Common myeloid progenitor, CD34-positive (primary cell): ENCODE measurements around the gene RPL10A.
A peak's percentile ranks its signal among the peaks of the same experiment; 100 is the strongest.

Experiments
- CTCF ChIA-PET: fragments of 350-600 bp; sonication (Branson Sonifier 250); formaldehyde crosslinking; loops from one replicate; lab custom pipeline; 2021; ENCODE audit warnings: antibody characterized with exemption; lab: Charles Lee
- POLR2A ChIA-PET: fragments of 350-600 bp; sonication (Branson Sonifier 250); formaldehyde crosslinking; loops from one replicate; lab custom pipeline; 2021; ENCODE audit warnings: antibody characterized with exemption; lab: Charles Lee
- DNase-seq, 3 donors: peaks; one replicate each; pipeline versions ENCODE4 v3.0.0 to v3.0.0-alpha.2; 2013
- H3K27ac ChIP-seq, 2 experiments: 1 replicate in 1 of 2; 2 replicates in 1 of 2; pipeline ENCODE4 v1.7.0; 2013; ENCODE audit warnings: inconsistent platforms in 2 of 2, low read length in 2 of 2, mild to moderate bottlenecking in 2 of 2, low read depth in 1 of 2, moderate library complexity in 1 of 2; ENCODE audit not compliant: severe bottlenecking in 2 of 2, insufficient read depth in 1 of 2, poor library complexity in 1 of 2
- H3K27me3 ChIP-seq, 5 experiments: replicated peaks in 2 of 5; 1 replicate in 3 of 5; 2 replicates in 2 of 5; pipeline versions ENCODE4 v1.6.1 to v1.7.0; 2013; ENCODE audit warnings: low read length in 4 of 5, mild to moderate bottlenecking in 2 of 5, moderate library complexity in 2 of 5, inconsistent platforms in 1 of 5; ENCODE audit not compliant: insufficient read depth in 5 of 5, control insufficient read depth in 4 of 5
- H3K36me3 ChIP-seq, 4 experiments: 1 replicate in 2 of 4; 2 replicates in 2 of 4; pipeline versions ENCODE4 v1.6.1 to v1.7.0; 2013; ENCODE audit warnings: low read length in 3 of 4, control low read depth in 1 of 4, mild to moderate bottlenecking in 1 of 4; ENCODE audit not compliant: control insufficient read depth in 4 of 4, insufficient read depth in 4 of 4
- H3K4me1 ChIP-seq, 4 experiments: 1 replicate in 3 of 4; 2 replicates in 1 of 4; pipeline versions ENCODE4 v1.6.1 to v1.7.1; 2013; ENCODE audit warnings: low read length in 3 of 4, mild to moderate bottlenecking in 3 of 4, control low read depth in 1 of 4, inconsistent platforms in 1 of 4, moderate library complexity in 1 of 4; ENCODE audit not compliant: control insufficient read depth in 4 of 4, insufficient read depth in 4 of 4; ENCODE audit errors: control extremely low read depth in 1 of 4
- H3K4me3 ChIP-seq, 7 experiments: 1 replicate in 4 of 7; 2 replicates in 3 of 7; pipeline versions ENCODE4 v1.5.1 to v1.7.0; 2013; ENCODE audit warnings: mild to moderate bottlenecking in 7 of 7, low read length in 6 of 7, moderate library complexity in 6 of 7, inconsistent platforms in 2 of 7, low read depth in 2 of 7, control low read depth in 1 of 7; ENCODE audit not compliant: insufficient read depth in 4 of 7, control insufficient read depth in 1 of 7; ENCODE audit errors: extremely low read depth in 1 of 7
- H3K9me3 ChIP-seq, 5 experiments: 1 replicate in 4 of 5; 2 replicates in 1 of 5; pipeline versions ENCODE4 v1.6.1 to v1.7.1; 2013; ENCODE audit warnings: low read length in 4 of 5, mild to moderate bottlenecking in 2 of 5, inconsistent platforms in 1 of 5, low read depth in 1 of 5, moderate library complexity in 1 of 5; ENCODE audit not compliant: control insufficient read depth in 4 of 5, insufficient read depth in 2 of 5; ENCODE audit errors: control extremely low read depth in 1 of 5
- WGBS: methylation state at CpG from one replicate; pipeline ENCODE4 v1.1.5; 2013; ENCODE audit not compliant: insufficient coverage; 5-methylcytosine and 5-hydroxymethylcytosine counted together

The RPL10A gene

GRCh38 chr6:35477028-35477427 lies 8.8 kb downstream of the RPL10A start:
- peaks cover 0 to 4% (median 0%) of the 10 kb centered on the region in 5 experiments for H3K9me3 ChIP-seq
- peaks cover 0 to 18% (median 8%) of the 10 kb centered on the region in 4 experiments for H3K36me3 ChIP-seq
- POLR2A ChIA-PET: no interaction called here
- peak overlapping the region in 1 of 7 experiments; percentile 11 for H3K4me3 ChIP-seq
- WGBS: 100% methylated on average over 7 of the region's 8 CpGs
- H3K27ac ChIP-seq: no peak overlapping the region
- CTCF ChIA-PET: interaction anchor here (0.9 to 1.7 kb wide), 3 partner anchors 9 to 184 kb away, joined by 3 to 6 read pairs (median 5); partner anchors contain the start of gene RPL10A
- peaks cover 0 to 4% (median 2%) of the 10 kb centered on the region in 4 experiments for H3K4me1 ChIP-seq
- no peak for DNase-seq
- no peaks in the 10 kb centered on the region for H3K27me3 ChIP-seq

DNA sequence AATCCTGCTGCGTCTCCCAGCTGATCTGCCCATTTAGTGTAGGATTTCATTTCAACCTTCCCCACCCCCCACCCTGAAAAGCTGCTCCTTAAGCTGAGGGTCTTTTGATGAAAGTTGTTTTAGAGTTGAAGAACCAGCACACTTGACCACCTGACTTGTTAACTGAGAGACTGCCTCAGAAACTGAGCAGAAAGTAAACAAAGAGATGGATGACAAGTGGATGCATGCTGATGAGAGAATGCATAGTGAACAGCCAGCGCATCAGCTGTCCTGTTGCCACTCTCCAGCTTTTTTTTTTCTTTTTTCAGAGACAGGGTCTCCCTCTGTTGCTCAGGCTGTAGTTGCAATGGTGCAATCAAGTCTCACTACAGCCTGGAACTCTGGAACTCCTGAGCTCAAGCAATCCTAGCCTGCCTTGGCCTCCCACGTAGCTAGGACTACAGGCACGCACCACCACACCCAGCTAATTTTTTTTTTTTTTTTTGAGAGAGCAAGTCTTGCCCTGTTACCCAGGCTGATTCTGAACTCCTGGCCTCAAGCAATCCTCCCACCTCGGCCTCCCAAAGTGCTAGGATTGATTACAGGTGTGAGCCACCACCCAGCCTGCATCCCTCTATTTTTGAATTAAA lies 9.5 kb downstream of the RPL10A start:
- peaks cover 0 to 4% (median 0%) of the 10 kb centered on the region in 4 experiments for H3K4me1 ChIP-seq
- H3K27me3 ChIP-seq: no peaks in the 10 kb centered on the region
- peaks cover 0 to 4% (median 0%) of the 10 kb centered on the region in 5 experiments for H3K9me3 ChIP-seq
- CTCF ChIA-PET: interaction anchor here (0.9 to 1.7 kb wide), 3 partner anchors 10 to 185 kb away, joined by 3 to 6 read pairs (median 5); partner anchors contain the start of gene RPL10A
- POLR2A ChIA-PET: no interaction called here
- no peak overlapping the region for H3K4me3 ChIP-seq
- H3K27ac ChIP-seq: no peak overlapping the region
- WGBS: 100% methylated on average over 3 of the region's 5 CpGs
- no peak for DNase-seq
- peaks cover 0 to 12% (median 4%) of the 10 kb centered on the region in 4 experiments for H3K36me3 ChIP-seq

DNA sequence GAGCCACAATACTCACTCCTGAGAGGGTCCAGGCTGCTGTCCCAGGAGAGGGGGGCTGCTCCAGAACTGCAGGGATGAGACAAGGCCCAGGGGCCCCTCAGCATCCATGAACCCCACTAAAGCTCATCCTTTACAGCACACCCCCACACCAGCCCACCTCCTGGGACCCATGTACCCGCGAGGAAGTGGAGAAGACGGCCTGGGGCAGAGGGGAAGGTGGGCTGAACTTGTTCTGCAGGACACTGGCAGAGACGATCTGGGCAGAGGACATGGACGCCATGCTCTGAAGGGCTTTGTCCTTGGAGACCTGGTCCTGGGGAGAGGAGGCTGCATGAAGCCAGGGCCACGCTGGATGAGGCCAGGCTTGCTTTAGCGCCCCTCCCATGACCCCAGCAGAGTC lies 10.1 kb downstream of the RPL10A start:
- 96% methylated on average over 4 of the region's 7 CpGs for WGBS
- POLR2A ChIA-PET: no interaction called here
- Histone ChIP-seq H3K36me3 (peaks cover 0 to 7% (median under 1%) of the 10 kb centered on the region in 4 experiments), H3K9me3 (peaks cover 0 to 4% (median 0%) of the 10 kb centered on the region in 5 experiments), H3K4me1 (peaks cover 0 to 8% (median 0%) of the 10 kb centered on the region in 4 experiments), H3K27me3 (no peaks in the 10 kb centered on the region), H3K27ac (no peak overlapping the region), H3K4me3 (no peak overlapping the region)
- CTCF ChIA-PET: interaction anchor here (1.3 kb wide), 1 partner anchor 186 kb away, joined by 5 read pairs; no protein-coding TSS in a partner anchor
- no peak for DNase-seq

DNA sequence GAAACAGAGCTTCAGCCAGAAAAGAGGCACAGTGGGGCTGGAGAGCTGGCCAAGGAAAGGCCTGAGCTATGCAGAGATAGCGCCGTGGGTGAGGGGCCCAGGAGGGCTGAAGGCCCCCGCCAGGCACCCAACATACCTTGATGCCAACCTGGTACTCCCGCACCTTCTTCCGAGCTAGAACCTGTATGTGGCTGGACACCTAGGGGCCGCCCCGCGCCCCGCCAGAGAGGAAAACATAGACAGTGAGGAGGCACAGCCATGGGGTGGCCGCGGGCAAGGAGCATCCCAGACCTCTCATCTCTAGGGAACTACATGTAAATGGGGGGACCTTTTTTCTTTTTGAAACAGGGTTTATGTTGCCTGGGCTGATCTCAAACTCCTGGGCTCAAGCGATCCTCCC lies 12.0 kb downstream of the RPL10A start:
- Histone ChIP-seq H3K9me3 (peaks cover 0 to 4% (median 0%) of the 10 kb centered on the region in 5 experiments), H3K4me3 (no peak overlapping the region), H3K27me3 (no peaks in the 10 kb centered on the region), H3K4me1 (peaks cover 0 to 27% (median 4%) of the 10 kb centered on the region in 4 experiments), H3K36me3 (peaks cover 0 to 3% (median 0%) of the 10 kb centered on the region in 4 experiments), H3K27ac (no peak overlapping the region)
- CTCF ChIA-PET: interaction anchor here (0.9 kb wide), 1 partner anchor 27 kb away, joined by 3 read pairs; no protein-coding TSS in a partner anchor
- no peak for DNase-seq
- POLR2A ChIA-PET: interaction anchor here (0.5 kb wide), 1 partner anchor 132 kb away, joined by 3 read pairs; no protein-coding TSS in a partner anchor
- WGBS: 100% methylated on average over 3 of the region's 12 CpGs

- WGBS: 95% methylated on average over 5 of the region's 8 CpGs
- DNase-seq: no peak
- Histone ChIP-seq H3K4me3 (no peak overlapping the region), H3K9me3 (peaks cover 0 to 4% (median 0%) of the 10 kb centered on the region in 5 experiments), H3K4me1 (peaks cover 0 to 33% (median 4%) of the 10 kb centered on the region in 4 experiments), H3K27me3 (no peaks in the 10 kb centered on the region), H3K27ac (no peak overlapping the region), H3K36me3 (no peaks in the 10 kb centered on the region)
- ChIA-PET POLR2A (no interaction called here), CTCF (interaction anchor here (1.1 to 1.5 kb wide), 4 partner anchors 9 to 185 kb away, joined by 3 to 4 read pairs (median 3); no protein-coding TSS in a partner anchor)
Observed at GRCh38 chr6:35481226-35481625, 13.0 kb downstream of the RPL10A start.

DNA sequence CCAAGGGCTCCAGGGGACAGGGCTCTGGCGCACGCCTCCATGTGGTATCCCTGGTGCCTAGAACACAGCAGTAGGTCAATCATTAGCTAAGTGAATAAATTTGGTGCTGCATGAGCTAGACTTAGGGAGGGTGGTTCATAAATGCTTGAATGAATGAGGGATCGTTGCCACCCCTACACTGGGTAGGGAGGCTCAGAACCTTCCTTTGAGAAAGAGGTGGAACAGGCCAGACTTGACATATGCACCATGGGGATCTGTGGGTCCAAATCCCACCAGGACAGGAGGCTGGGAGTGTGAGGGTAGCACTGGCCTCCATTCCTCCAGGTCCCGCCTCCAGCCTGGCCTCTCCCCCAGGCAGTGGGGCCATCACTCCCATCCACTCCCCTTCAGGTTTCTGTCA lies 14.9 kb downstream of the RPL10A start:
- Histone ChIP-seq H3K27ac (no peak overlapping the region), H3K27me3 (no peaks in the 10 kb centered on the region), H3K4me1 (peaks cover 0 to 43% (median 10%) of the 10 kb centered on the region in 4 experiments), H3K36me3 (no peaks in the 10 kb centered on the region), H3K9me3 (no peaks in the 10 kb centered on the region), H3K4me3 (no peak overlapping the region)
- no peak for DNase-seq
- WGBS: 97% methylated on average over 4 of the region's 4 CpGs
- CTCF ChIA-PET: interaction anchor here (0.9 to 1.5 kb wide), 3 partner anchors 13 to 41 kb away, joined by 3 read pairs; no protein-coding TSS in a partner anchor
- POLR2A ChIA-PET: no interaction called here

DNA sequence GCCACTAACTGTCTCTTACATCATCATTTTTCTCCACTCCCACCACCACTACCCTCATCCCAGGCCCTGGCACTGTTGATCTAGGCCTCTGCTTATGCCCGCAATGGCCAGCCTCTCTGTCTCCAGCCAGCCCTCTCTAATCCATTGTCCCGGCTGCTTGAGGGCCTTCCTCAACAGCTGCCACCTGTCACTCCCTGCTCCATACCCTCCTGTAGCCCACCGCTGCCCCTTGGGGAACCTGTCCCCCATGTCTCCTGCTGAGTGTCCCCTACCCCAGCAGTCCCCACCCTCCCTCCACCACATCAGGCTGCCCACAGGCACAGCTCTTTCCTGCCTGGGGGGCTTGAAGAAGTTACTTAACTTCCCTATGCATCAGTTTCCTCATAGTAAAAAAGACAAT lies 15.3 kb downstream of the RPL10A start:
- Histone ChIP-seq H3K4me3 (no peak overlapping the region), H3K4me1 (peaks cover 0 to 47% (median 14%) of the 10 kb centered on the region in 4 experiments), H3K27ac (no peak overlapping the region), H3K9me3 (no peaks in the 10 kb centered on the region), H3K27me3 (no peaks in the 10 kb centered on the region), H3K36me3 (no peaks in the 10 kb centered on the region)
- ChIA-PET POLR2A (no interaction called here), CTCF (interaction anchor here (1.1 to 1.5 kb wide), 3 partner anchors 13 to 47 kb away, joined by 3 read pairs; no protein-coding TSS in a partner anchor)
- no peak for DNase-seq
- WGBS: 100% methylated on average over 2 of the region's 3 CpGs
